HG03460 (cell line): ENCODE measurements around the gene WDR5.

ENCODE experiments used
- ATAC-seq: cut with Tn5 transposase; IDR thresholded peaks from one replicate; pipeline ENCODE4 v1.9.1; 2021; ENCODE audit not compliant: unreplicated experiment

Gene WDR5

GRCh38 chr9:134187110-134187531 is 51.2 kb downstream of the WDR5 start:
- ATAC-seq, result no peak

- ATAC-seq, result no peak
Measured at GRCh38 chr9:134187891-134188385, 52.1 kb downstream of the WDR5 start.

- ATAC-seq, result no peak
Measured at GRCh38 chr9:134188386-134189144, 52.7 kb downstream of the WDR5 start.

GRCh38 chr9:134189145-134189469 is 53.2 kb downstream of the WDR5 start:
- no peak for ATAC-seq

GRCh38 chr9:134189470-134190231 is 53.8 kb downstream of the WDR5 start:
- ATAC-seq, result no peak

GRCh38 chr9:134190232-134191121 is 54.6 kb downstream of the WDR5 start:
- no peak for ATAC-seq

GRCh38 chr9:134191455-134192209 is 55.8 kb downstream of the WDR5 start:
- no peak for ATAC-seq

GRCh38 chr9:134192311-134192950 is 56.5 kb downstream of the WDR5 start:
- ATAC-seq, result no peak

GRCh38 chr9:134192951-134193731 is 57.3 kb downstream of the WDR5 start:
- no peak for ATAC-seq

GRCh38 chr9:134193912-134194535 is 58.1 kb downstream of the WDR5 start:
- ATAC-seq, result no peak

GRCh38 chr9:134195558-134195957 is 59.7 kb downstream of the WDR5 start:
- no peak for ATAC-seq

GRCh38 chr9:134196911-134197310 is 61.0 kb downstream of the WDR5 start:
- ATAC-seq, result no peak

- no peak for ATAC-seq
Measured at GRCh38 chr9:134198791-134199190, 62.9 kb downstream of the WDR5 start.

GRCh38 chr9:134200730-134201129 is 64.8 kb downstream of the WDR5 start:
- ATAC-seq, result no peak

- no peak for ATAC-seq
Measured at GRCh38 chr9:134203224-134203623, 67.3 kb downstream of the WDR5 start.

GRCh38 chr9:134204041-134204440 is 68.2 kb downstream of the WDR5 start:
- ATAC-seq, result no peak

GRCh38 chr9:134204991-134205578 is 69.2 kb downstream of the WDR5 start:
- ATAC-seq, result no peak

GRCh38 chr9:134205672-134206310 is 69.9 kb downstream of the WDR5 start:
- no peak for ATAC-seq
